Measurements from ENCODE around the gene SARS1. TPM values are rescaled to one million over a fixed set of nuclear protein-coding genes. Genes with fewer than 3 reads are reported as not detected.

The SARS1 gene
- total and polyA plus RNA-seq, 4 donors, result 57.5 to 132 (median 92.8) TPM

DNA sequence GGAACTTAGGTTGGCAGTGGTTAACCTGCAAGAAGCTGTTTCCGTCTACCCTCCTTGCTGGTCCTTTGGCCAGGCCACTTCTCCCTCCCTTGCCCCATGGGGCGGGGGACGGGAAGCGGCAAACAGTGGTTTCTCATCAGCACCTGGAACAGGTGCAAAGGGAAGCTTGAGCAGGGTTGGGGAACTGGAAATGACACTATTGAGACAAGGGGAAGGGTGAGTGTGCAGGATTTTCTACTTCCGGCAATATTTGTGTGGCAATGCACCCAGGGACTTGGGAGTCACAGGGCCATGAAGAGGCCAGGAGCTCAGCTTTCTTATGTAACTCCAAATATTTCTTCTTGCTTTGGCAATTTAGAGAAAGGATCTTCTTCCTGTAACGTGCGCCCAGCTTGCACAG is 29.0 kb upstream of the SARS1 start:
- Histone ChIP-seq H3K27me3 (ENCODE audit: control insufficient read depth in 4 of 4, insufficient read depth in 4 of 4, low read length in 3 of 4) (no peaks in the 10 kb centered on the region), H3K4me1 (ENCODE audit: control insufficient read depth in 4 of 4, insufficient read depth in 4 of 4, low read length in 3 of 4) (peaks cover 2 to 21% (median 15%) of the 10 kb centered on the region in 4 donors), H3K9ac (ENCODE audit: low read depth in 1 of 2, low read length in 2 of 2) (no peak overlapping the region), H3K4me3 (ENCODE audit: low read depth in 1 of 3, low read length in 3 of 3) (no peak overlapping the region), H3K9me3 (ENCODE audit: control insufficient read depth in 4 of 4, low read length in 3 of 4) (no peaks in the 10 kb centered on the region), H3K27ac (ENCODE audit: low read depth in 1 of 2, low read length in 2 of 2) (no peak overlapping the region), H3K36me3 (ENCODE audit: control insufficient read depth in 4 of 4, insufficient read depth in 3 of 4, low read depth in 1 of 4, low read length in 3 of 4) (no peaks in the 10 kb centered on the region)
- no peak for DNase-seq (ENCODE audit: low spot score)
- whole genome bisulfite sequencing, result 87% methylated on average over 7 of the region's 7 CpGs
- TF ChIP-seq, protein P1, sequence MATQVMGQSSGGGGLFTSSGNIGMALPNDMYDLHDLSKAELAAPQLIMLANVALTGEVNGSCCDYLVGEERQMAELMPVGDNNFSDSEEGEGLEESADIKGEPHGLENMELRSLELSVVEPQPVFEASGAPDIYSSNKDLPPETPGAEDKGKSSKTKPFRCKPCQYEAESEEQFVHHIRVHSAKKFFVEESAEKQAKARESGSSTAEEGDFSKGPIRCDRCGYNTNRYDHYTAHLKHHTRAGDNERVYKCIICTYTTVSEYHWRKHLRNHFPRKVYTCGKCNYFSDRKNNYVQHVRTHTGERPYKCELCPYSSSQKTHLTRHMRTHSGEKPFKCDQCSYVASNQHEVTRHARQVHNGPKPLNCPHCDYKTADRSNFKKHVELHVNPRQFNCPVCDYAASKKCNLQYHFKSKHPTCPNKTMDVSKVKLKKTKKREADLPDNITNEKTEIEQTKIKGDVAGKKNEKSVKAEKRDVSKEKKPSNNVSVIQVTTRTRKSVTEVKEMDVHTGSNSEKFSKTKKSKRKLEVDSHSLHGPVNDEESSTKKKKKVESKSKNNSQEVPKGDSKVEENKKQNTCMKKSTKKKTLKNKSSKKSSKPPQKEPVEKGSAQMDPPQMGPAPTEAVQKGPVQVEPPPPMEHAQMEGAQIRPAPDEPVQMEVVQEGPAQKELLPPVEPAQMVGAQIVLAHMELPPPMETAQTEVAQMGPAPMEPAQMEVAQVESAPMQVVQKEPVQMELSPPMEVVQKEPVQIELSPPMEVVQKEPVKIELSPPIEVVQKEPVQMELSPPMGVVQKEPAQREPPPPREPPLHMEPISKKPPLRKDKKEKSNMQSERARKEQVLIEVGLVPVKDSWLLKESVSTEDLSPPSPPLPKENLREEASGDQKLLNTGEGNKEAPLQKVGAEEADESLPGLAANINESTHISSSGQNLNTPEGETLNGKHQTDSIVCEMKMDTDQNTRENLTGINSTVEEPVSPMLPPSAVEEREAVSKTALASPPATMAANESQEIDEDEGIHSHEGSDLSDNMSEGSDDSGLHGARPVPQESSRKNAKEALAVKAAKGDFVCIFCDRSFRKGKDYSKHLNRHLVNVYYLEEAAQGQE (IDR thresholded peaks at IDR 0.05), result no peak
- TF ChIP-seq FOXA1 (IDR thresholded peaks at IDR 0.05) (no peak), CTCF (IDR thresholded peaks at IDR 0.05; ENCODE audit: low read depth, low read length, missing input control) (no peak), ATF3 (IDR thresholded peaks at IDR 0.05) (no peak), EGR1 (IDR thresholded peaks at IDR 0.05; ENCODE audit: low read depth in 2 of 2) (no peak), SP1 (IDR thresholded peaks at IDR 0.05) (no peak), RAD21 (IDR thresholded peaks at IDR 0.05) (no peak), TAF1 (conservative IDR thresholded peaks at IDR 0.05) (no peak), HNF4G (IDR thresholded peaks at IDR 0.05) (no peak), RXRA (IDR thresholded peaks at IDR 0.05) (no peak)
- TF ChIP-seq, protein P2, sequence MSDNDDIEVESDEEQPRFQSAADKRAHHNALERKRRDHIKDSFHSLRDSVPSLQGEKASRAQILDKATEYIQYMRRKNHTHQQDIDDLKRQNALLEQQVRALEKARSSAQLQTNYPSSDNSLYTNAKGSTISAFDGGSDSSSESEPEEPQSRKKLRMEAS (IDR thresholded peaks at IDR 0.05), result no peak

DNA sequence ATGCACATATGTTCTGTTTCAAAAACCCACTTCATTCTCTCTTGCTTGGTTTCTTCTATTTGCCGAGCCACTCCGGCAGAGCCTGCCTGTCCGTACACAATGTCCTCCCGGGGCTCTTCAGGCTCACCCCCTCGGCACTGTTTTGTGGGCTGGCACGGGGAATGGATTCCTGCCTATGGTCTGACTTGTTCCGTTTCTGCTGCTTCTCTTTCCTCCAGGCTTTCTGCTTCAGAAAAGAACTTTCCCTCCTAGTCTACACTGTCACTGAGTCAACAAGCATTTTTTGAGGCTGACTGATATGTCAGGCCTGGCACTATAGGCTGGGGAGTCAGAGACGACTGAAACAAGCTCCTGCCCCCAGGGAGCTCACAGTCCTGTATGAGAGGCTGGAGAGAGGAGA is 28.4 kb upstream of the SARS1 start:
- no peak for DNase-seq (ENCODE audit: low spot score)
- no peak overlapping the region for H3K27ac ChIP-seq (ENCODE audit: low read depth in 1 of 2, low read length in 2 of 2)

More for the DNA sequence above, 28.4 kb upstream of the SARS1 start:
- H3K4me3 ChIP-seq (ENCODE audit: low read depth in 1 of 3, low read length in 3 of 3), result no peak overlapping the region
- H3K9me3 ChIP-seq (ENCODE audit: control insufficient read depth in 4 of 4, low read length in 3 of 4), result no peaks in the 10 kb centered on the region
- WGBS, result 92% methylated on average over 8 of the region's 8 CpGs
- TF ChIP-seq HNF4A (conservative IDR thresholded peaks at IDR 0.05), result no peak
- TF ChIP-seq EGR1 (IDR thresholded peaks at IDR 0.05; ENCODE audit: low read depth in 2 of 2), result no peak
- TF ChIP-seq JUND (IDR thresholded peaks at IDR 0.05), result no peak
- TF ChIP-seq, protein P2 (IDR thresholded peaks at IDR 0.05), result no peak
- TF ChIP-seq, protein P1 (IDR thresholded peaks at IDR 0.05), result no peak
- no peak for TF ChIP-seq FOXA2 (IDR thresholded peaks at IDR 0.05)
- TF ChIP-seq SP1 (IDR thresholded peaks at IDR 0.05), result no peak
- TF ChIP-seq RXRA (IDR thresholded peaks at IDR 0.05), result no peak
- no peak for TF ChIP-seq HNF4G (IDR thresholded peaks at IDR 0.05)
- TF ChIP-seq YY1 (IDR thresholded peaks at IDR 0.05), result no peak
- TF ChIP-seq RAD21 (IDR thresholded peaks at IDR 0.05), result no peak
- TF ChIP-seq TAF1 (conservative IDR thresholded peaks at IDR 0.05), result no peak
- TF ChIP-seq NR2F2 (IDR thresholded peaks at IDR 0.05), result no peak
- H3K27me3 ChIP-seq (ENCODE audit: control insufficient read depth in 4 of 4, insufficient read depth in 4 of 4, low read length in 3 of 4), result no peaks in the 10 kb centered on the region
- no peak overlapping the region for H3K9ac ChIP-seq (ENCODE audit: low read depth in 1 of 2, low read length in 2 of 2)
- H3K36me3 ChIP-seq (ENCODE audit: control insufficient read depth in 4 of 4, insufficient read depth in 3 of 4, low read depth in 1 of 4, low read length in 3 of 4), result no peaks in the 10 kb centered on the region
- peaks cover 2 to 14% (median 10%) of the 10 kb centered on the region in 4 donors for H3K4me1 ChIP-seq (ENCODE audit: control insufficient read depth in 4 of 4, insufficient read depth in 4 of 4, low read length in 3 of 4)
